Body of pancreas (tissue), 4 donors: ENCODE measurements around the gene SLC39A3.

Experiments used
- POLR2A ChIP-seq, 3 donors: fragments of 450-650 bp; IDR thresholded peaks; one replicate each; pipeline ENCODE4 v1.6.1; 2016; ENCODE audit warnings: antibody characterized with exemption in 3 of 3, mild to moderate bottlenecking in 2 of 3
- TF ChIP-seq, protein P1 (sequence below), 7 experiments: fragments of 450-650 bp in 4 of 7; fragments of 200-600 bp in 3 of 7; sonication (generic) in 3 of 7; IDR thresholded peaks; one replicate each; pipeline ENCODE4 v1.5.1; 2016 to 2019; ENCODE audit warnings: antibody characterized with exemption in 7 of 7

- TF ChIP-seq, protein P1, sequence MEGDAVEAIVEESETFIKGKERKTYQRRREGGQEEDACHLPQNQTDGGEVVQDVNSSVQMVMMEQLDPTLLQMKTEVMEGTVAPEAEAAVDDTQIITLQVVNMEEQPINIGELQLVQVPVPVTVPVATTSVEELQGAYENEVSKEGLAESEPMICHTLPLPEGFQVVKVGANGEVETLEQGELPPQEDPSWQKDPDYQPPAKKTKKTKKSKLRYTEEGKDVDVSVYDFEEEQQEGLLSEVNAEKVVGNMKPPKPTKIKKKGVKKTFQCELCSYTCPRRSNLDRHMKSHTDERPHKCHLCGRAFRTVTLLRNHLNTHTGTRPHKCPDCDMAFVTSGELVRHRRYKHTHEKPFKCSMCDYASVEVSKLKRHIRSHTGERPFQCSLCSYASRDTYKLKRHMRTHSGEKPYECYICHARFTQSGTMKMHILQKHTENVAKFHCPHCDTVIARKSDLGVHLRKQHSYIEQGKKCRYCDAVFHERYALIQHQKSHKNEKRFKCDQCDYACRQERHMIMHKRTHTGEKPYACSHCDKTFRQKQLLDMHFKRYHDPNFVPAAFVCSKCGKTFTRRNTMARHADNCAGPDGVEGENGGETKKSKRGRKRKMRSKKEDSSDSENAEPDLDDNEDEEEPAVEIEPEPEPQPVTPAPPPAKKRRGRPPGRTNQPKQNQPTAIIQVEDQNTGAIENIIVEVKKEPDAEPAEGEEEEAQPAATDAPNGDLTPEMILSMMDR (IDR thresholded peaks at IDR 0.05) = no peak
- no peak for TF ChIP-seq POLR2A (IDR thresholded peaks at IDR 0.05)
Measured at GRCh38 chr19:2774953-2775555, 35.2 kb upstream of the SLC39A3 start.
